Keratinocyte (primary cell): ENCODE results near the gene B3GALT4.

ENCODE experiments used
- CTCF ChIP-seq, 3 experiments: IDR thresholded peaks in 1 of 3; conservative IDR thresholded peaks in 1 of 3; optimal IDR thresholded peaks in 1 of 3; 2 replicates in 2 of 3; 3 replicates in 1 of 3; pipeline versions ENCODE3 to v1.5.1; 2011; ENCODE audit warnings: low read length in 3 of 3, mild to moderate bottlenecking in 3 of 3, moderate library complexity in 2 of 3, control low read depth in 1 of 3, inconsistent platforms in 1 of 3; ENCODE audit not compliant: insufficient read depth in 2 of 3; ENCODE audit errors: extremely low read depth in 1 of 3
- EZH2 ChIP-seq: IDR thresholded peaks from one replicate; pipeline ENCODE4 v1.6.1; 2012; ENCODE audit warnings: inconsistent platforms, mild to moderate bottlenecking, low read length, moderate library complexity

- TF ChIP-seq CTCF (optimal IDR thresholded peaks at IDR 0.05 in 1 of 3, IDR thresholded peaks at IDR 0.05 in 1 of 3, conservative IDR thresholded peaks at IDR 0.05 in 1 of 3; ENCODE audit: extremely low read depth in 1 of 3, insufficient read depth in 2 of 3, low read length in 3 of 3) (no peak), EZH2 (no peak)
Measured at GRCh38 chr6:33318426-33319073, 41.6 kb downstream of the B3GALT4 start.
